ENCODE results near the gene PADI1. TPM values are rescaled to one million over a fixed set of nuclear protein-coding genes. Genes with fewer than 3 reads are reported as not detected.

Gene PADI1
- total and polyA plus RNA-seq, 12 donors = 0.06 to 0.10 (median 0.08) TPM; not detected in 9

GRCh38 chr1:17243274-17243673 is 38.3 kb downstream of the PADI1 start:
- H3K27me3 ChIP-seq = no peaks in the 10 kb centered on the region
- TF ChIP-seq POLR2A (IDR thresholded peaks at IDR 0.05) (no peak), CTCF (IDR thresholded peaks at IDR 0.05) (no peak)
- no peak for DNase-seq

GRCh38 chr1:17244821-17245740 is 40.2 kb downstream of the PADI1 start:
- Histone ChIP-seq H3K27ac (no peak overlapping the region), H3K9me3 (replicated peaks in 1 of 3) (no peaks in the 10 kb centered on the region), H3K4me1 (replicated peaks in 1 of 2) (no peaks in the 10 kb centered on the region), H3K36me3 (replicated peaks in 1 of 2) (no peaks in the 10 kb centered on the region), H3K4me3 (no peak overlapping the region), H3K27me3 (no peaks in the 10 kb centered on the region)
- intact Hi-C loops (cut with DNase I) = no loop called here
- 76 to 87% (median 78%) methylated on average over 11 to 14 of the region's 14 CpGs for WGBS, 4 donors
- no peak for TF ChIP-seq CTCF (IDR thresholded peaks at IDR 0.05)
- DNase-seq = no peak

More at GRCh38 chr1:17243274-17243673, 38.3 kb downstream of the PADI1 start:
- WGBS, 4 donors = 76 to 85% (median 84%) methylated on average over 1 of the region's 1 CpG
- Histone ChIP-seq H3K9me3 (replicated peaks in 1 of 3) (no peaks in the 10 kb centered on the region), H3K4me1 (replicated peaks in 1 of 2) (no peaks in the 10 kb centered on the region), H3K36me3 (replicated peaks in 1 of 2) (no peaks in the 10 kb centered on the region), H3K27ac (no peak overlapping the region), H3K4me3 (no peak overlapping the region)
- intact Hi-C loops (cut with DNase I) = no loop called here

GRCh38 chr1:17245816-17246325 is 40.9 kb downstream of the PADI1 start:
- WGBS, 4 donors = 58 to 89% (median 76%) methylated on average over 3 to 7 of the region's 7 CpGs
- DNase-seq = peak in 4 of 7 donors; percentile 19 to 33 (median 26)
- intact Hi-C loops (cut with DNase I) = no loop called here
- no peak overlapping the region for H3K4me3 ChIP-seq
- H3K36me3 ChIP-seq (replicated peaks in 1 of 2) = no peaks in the 10 kb centered on the region
- TF ChIP-seq CTCF (IDR thresholded peaks at IDR 0.05) = no peak
- no peak for TF ChIP-seq POLR2A (IDR thresholded peaks at IDR 0.05)
- H3K9me3 ChIP-seq (replicated peaks in 1 of 3) = no peaks in the 10 kb centered on the region
- no peak overlapping the region for H3K27ac ChIP-seq
- H3K27me3 ChIP-seq = no peaks in the 10 kb centered on the region
- no peaks in the 10 kb centered on the region for H3K4me1 ChIP-seq (replicated peaks in 1 of 2)

- no peak overlapping the region for H3K4me3 ChIP-seq
- WGBS, 4 donors = 71 to 81% (median 78%) methylated on average over 2 of the region's 2 CpGs
- intact Hi-C loops (cut with DNase I) = no loop called here
Observed at GRCh38 chr1:17246971-17247370, 42.0 kb downstream of the PADI1 start.

More at GRCh38 chr1:17246971-17247370, 42.0 kb downstream of the PADI1 start:
- H3K36me3 ChIP-seq (replicated peaks in 1 of 2) = no peaks in the 10 kb centered on the region
- no peaks in the 10 kb centered on the region for H3K4me1 ChIP-seq (replicated peaks in 1 of 2)
- no peak for DNase-seq
- H3K9me3 ChIP-seq (replicated peaks in 1 of 3) = no peaks in the 10 kb centered on the region
- no peak overlapping the region for H3K27ac ChIP-seq
- TF ChIP-seq CTCF (IDR thresholded peaks at IDR 0.05) (no peak), POLR2A (IDR thresholded peaks at IDR 0.05) (no peak)
- no peaks in the 10 kb centered on the region for H3K27me3 ChIP-seq

Measured in adrenal gland (tissue), 12 donors.